ENCODE results near the gene IFT80. TPM values are rescaled to one million over a fixed set of nuclear protein-coding genes. Genes with fewer than 3 reads are reported as not detected.

The IFT80 gene
- total RNA-seq, 1 experiment from 2014 or later, result 26.3 TPM

GRCh38 chr3:160226026-160226907 is 172.8 kb downstream of the IFT80 start:
- BruUV-seq (replicated peaks), result TSS peak; percentile 74
- H3K27ac ChIP-seq (ENCODE audit: low read depth, low read length), result peak overlapping the region; percentile 45; the same call in 1 of the 2 replicates
- DNase-seq (ENCODE audit: low read depth, low spot score) (no peak), ATAC-seq (no peak)
- peak overlapping the region; percentile 46 to 66 for H3K4me3 ChIP-seq (replicated peaks in 1 of 2; ENCODE audit: low read depth in 1 of 2, low read length in 2 of 2)
- intact Hi-C loops (cut with micrococcal nuclease), result no loop called here
- TF ChIP-seq SIN3A (IDR thresholded peaks at IDR 0.05; ENCODE audit: low read depth) (no peak), JUND (IDR thresholded peaks at IDR 0.05) (no peak), SRF (IDR thresholded peaks at IDR 0.05; ENCODE audit: low read depth) (no peak), CEBPB (IDR thresholded peaks at IDR 0.05; ENCODE audit: low read depth) (no peak), ZNF274 (IDR thresholded peaks at IDR 0.05; ENCODE audit: low read depth, low read length) (no peak), EZH2phosphoT487 (IDR thresholded peaks at IDR 0.05; ENCODE audit: borderline replicate concordance) (no peak), EZH2 (IDR thresholded peaks at IDR 0.05) (no peak), ELF1 (IDR thresholded peaks at IDR 0.05; ENCODE audit: borderline replicate concordance, low read depth) (no peak), ZFX (IDR thresholded peaks at IDR 0.05) (no peak), POLR2AphosphoS5 (IDR thresholded peaks at IDR 0.05; ENCODE audit: low read depth, low read length) (no peak), TCF7L2 (IDR thresholded peaks at IDR 0.05; ENCODE audit: borderline replicate concordance, extremely low read depth, insufficient read depth, insufficient read length) (no peak), YY1 (IDR thresholded peaks at IDR 0.05; ENCODE audit: extremely low read depth, insufficient replicate concordance, low read depth, low read length) (no peak), CBX3 (IDR thresholded peaks at IDR 0.05; ENCODE audit: low read depth) (no peak), SP1 (IDR thresholded peaks at IDR 0.05; ENCODE audit: low read depth) (no peak), FOSL1 (IDR thresholded peaks at IDR 0.05; ENCODE audit: low read depth) (no peak), ATF3 (IDR thresholded peaks at IDR 0.05) (no peak), EGR1 (IDR thresholded peaks at IDR 0.05; ENCODE audit: low read depth) (no peak)
- TF ChIP-seq, protein P1, sequence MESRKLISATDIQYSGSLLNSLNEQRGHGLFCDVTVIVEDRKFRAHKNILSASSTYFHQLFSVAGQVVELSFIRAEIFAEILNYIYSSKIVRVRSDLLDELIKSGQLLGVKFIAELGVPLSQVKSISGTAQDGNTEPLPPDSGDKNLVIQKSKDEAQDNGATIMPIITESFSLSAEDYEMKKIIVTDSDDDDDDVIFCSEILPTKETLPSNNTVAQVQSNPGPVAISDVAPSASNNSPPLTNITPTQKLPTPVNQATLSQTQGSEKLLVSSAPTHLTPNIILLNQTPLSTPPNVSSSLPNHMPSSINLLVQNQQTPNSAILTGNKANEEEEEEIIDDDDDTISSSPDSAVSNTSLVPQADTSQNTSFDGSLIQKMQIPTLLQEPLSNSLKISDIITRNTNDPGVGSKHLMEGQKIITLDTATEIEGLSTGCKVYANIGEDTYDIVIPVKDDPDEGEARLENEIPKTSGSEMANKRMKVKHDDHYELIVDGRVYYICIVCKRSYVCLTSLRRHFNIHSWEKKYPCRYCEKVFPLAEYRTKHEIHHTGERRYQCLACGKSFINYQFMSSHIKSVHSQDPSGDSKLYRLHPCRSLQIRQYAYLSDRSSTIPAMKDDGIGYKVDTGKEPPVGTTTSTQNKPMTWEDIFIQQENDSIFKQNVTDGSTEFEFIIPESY (IDR thresholded peaks at IDR 0.05; ENCODE audit: extremely low read depth, insufficient replicate concordance, low read length), result no peak
- TF ChIP-seq, protein P2, sequence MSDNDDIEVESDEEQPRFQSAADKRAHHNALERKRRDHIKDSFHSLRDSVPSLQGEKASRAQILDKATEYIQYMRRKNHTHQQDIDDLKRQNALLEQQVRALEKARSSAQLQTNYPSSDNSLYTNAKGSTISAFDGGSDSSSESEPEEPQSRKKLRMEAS (IDR thresholded peaks at IDR 0.05), result no peak
- TF ChIP-seq, protein P3, sequence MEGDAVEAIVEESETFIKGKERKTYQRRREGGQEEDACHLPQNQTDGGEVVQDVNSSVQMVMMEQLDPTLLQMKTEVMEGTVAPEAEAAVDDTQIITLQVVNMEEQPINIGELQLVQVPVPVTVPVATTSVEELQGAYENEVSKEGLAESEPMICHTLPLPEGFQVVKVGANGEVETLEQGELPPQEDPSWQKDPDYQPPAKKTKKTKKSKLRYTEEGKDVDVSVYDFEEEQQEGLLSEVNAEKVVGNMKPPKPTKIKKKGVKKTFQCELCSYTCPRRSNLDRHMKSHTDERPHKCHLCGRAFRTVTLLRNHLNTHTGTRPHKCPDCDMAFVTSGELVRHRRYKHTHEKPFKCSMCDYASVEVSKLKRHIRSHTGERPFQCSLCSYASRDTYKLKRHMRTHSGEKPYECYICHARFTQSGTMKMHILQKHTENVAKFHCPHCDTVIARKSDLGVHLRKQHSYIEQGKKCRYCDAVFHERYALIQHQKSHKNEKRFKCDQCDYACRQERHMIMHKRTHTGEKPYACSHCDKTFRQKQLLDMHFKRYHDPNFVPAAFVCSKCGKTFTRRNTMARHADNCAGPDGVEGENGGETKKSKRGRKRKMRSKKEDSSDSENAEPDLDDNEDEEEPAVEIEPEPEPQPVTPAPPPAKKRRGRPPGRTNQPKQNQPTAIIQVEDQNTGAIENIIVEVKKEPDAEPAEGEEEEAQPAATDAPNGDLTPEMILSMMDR (IDR thresholded peaks at IDR 0.05 in 2 of 3, conservative IDR thresholded peaks at IDR 0.05 in 1 of 3; ENCODE audit: borderline replicate concordance in 1 of 3, insufficient read depth in 1 of 3, low read depth in 2 of 3, low read length in 2 of 3), result no peak
- H3K9me3 ChIP-seq (ENCODE audit: control insufficient read depth in 1 of 2, insufficient read depth in 1 of 2, low read depth in 1 of 2, low read length in 2 of 2), result no peaks in the 10 kb centered on the region
- H3K9ac ChIP-seq (ENCODE audit: low read length), result peak overlapping the region; percentile 63
- no peaks in the 10 kb centered on the region for H3K79me2 ChIP-seq (ENCODE audit: insufficient read depth, low read length)
- H2AFZ ChIP-seq (ENCODE audit: low read depth, low read length, poor library complexity, severe bottlenecking), result no peak overlapping the region
- ChIA-PET RAD21 (ENCODE audit: low non-redundant PET in 1 of 2, low total read pairs in 2 of 2, uncharacterized antibody in 2 of 2, unreplicated experiment in 2 of 2) (no interaction called here), CTCF (interaction anchor here (1.1 to 1.3 kb wide), 2 partner anchors 11 to 187 kb away, joined by 4 to 5 read pairs; no protein-coding TSS in a partner anchor), POLR2A (no interaction called here)
- H3K27me3 ChIP-seq (ENCODE audit: insufficient read depth, low read length), result no peaks in the 10 kb centered on the region
- H3K4me1 ChIP-seq (ENCODE audit: control insufficient read depth in 1 of 2, insufficient read depth in 2 of 2, low read length in 2 of 2), result peaks cover 5 to 9% of the 10 kb centered on the region in 2 experiments; a peak in 2 of 4 replicates
- H3K4me2 ChIP-seq (ENCODE audit: low read length), result peak overlapping the region; percentile 83
- H3K9me2 ChIP-seq (ENCODE audit: insufficient read depth), result no peaks in the 10 kb centered on the region
- no peaks in the 10 kb centered on the region for H4K20me1 ChIP-seq (ENCODE audit: insufficient read depth)
- H3K36me3 ChIP-seq (ENCODE audit: control insufficient read depth in 1 of 2, insufficient read depth in 2 of 2, low read length in 2 of 2), result no peaks in the 10 kb centered on the region

Data from HCT116 (cell line).